ENCODE results near the gene GKN1.

GKN1 gene

GRCh38 chr2:68964282-68964681 is 10.2 kb upstream of the GKN1 start:
- no peak for DNase-seq

GRCh38 chr2:68968221-68968620 is 6.2 kb upstream of the GKN1 start:
- DNase-seq = no peak

DNA sequence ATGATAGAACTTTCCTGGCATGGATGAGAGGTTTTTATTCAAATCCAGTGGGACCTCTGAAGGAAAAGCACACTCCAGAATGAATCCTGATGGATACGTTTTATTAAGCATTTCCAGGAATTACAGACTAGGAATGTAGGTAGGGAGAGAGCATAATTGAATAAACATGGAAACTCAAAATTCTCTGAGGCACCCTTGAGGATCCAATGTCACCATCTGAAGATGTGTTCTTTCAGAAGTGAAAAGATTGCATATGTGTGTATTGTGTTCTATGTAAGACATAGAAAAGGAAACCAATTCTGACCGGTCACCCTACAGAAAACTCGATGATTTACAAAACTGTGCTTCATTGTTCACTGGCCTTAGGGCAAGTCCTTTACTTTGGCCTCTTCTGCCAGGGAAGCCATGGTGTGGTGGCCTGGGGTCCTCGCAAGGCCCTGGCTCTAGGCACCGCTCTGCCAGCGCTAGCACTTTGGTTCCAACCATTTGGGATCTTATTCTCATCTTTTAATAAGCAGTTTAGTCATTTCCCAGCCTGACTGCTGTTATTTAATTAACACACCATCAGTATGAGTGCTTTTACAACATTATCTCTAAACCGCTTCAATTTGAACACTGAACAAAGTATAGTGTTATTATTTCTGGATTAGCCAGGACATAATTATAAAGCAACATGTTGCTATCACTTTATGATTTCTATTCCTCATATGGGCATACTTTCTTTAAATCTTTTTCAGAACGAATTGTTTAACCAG is 4.5 kb upstream of the GKN1 start:
- DNase-seq = no peak

- no peak for DNase-seq
These were observed 3.7 kb upstream of the GKN1 start for GRCh38 chr2:68970566-68971265.

DNA sequence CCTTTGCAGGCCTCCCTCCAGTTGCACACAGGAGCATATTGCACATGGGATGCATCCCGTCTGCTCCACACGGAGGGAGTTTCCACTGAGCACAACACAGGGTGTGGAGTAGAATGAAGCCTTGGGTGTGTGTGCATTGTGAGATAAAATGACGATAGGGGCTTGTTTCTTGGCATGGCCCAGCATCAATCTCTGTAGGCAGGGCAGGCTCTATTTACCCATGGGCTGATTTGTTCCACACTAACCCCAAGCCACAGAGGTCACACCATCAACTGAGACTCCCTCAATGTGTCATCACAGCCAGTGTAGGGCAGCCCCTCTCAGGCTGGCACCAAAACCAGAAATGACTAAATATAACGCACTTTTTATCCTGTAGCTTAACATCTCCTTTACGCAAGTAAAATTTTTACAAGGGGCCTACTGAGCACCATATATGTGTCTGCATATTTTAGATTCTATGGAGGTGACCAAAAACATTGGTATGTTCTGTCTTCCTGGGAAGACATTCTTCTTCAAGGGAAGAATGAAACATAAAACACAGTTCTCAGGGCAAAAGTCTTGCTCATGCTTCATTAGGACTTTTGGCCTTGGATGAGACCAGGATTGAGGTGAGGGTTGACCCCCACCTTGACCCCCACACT is 2.7 kb upstream of the GKN1 start:
- no peak for DNase-seq

GRCh38 chr2:68974946-68975665 is 670 bp downstream of the GKN1 start:
- no peak for DNase-seq

GRCh38 chr2:68975844-68976243 is 1.4 kb downstream of the GKN1 start:
- no peak for DNase-seq

DNA sequence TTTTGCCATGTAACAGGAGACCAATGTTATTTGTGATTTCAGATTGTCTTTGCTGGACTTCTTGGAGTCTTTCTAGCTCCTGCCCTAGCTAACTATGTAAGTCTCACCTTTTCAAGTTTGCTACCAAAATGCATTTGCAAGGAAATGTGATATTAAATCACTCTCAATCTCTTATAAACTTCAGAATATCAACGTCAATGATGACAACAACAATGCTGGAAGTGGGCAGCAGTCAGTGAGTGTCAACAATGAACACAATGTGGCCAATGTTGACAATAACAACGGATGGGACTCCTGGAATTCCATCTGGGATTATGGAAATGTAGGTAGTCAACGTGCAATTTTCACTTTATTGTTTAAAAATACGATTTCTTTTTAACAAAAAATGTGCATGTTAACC is 3.0 kb downstream of the GKN1 start:
- DNase-seq = no peak

DNA sequence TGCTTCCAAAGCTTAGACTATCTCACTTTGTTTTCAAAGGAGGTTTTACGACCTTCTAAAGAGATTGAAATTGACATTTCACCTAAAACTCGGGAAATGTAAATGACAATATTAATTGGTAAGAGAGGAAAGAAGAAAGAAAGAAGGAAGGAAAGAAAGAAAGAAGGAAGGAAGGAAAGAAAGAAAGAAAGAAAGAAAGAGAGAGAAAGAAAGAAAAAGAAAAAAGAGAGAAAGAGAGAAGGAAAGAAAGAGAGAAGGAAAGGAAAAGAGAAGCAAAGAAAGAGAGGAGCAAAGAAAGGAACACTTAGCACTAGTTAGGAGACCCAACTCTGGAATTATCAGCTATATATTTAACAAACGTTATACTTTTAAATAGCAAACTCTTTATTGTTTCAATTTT is 3.7 kb downstream of the GKN1 start:
- no peak for DNase-seq

DNA sequence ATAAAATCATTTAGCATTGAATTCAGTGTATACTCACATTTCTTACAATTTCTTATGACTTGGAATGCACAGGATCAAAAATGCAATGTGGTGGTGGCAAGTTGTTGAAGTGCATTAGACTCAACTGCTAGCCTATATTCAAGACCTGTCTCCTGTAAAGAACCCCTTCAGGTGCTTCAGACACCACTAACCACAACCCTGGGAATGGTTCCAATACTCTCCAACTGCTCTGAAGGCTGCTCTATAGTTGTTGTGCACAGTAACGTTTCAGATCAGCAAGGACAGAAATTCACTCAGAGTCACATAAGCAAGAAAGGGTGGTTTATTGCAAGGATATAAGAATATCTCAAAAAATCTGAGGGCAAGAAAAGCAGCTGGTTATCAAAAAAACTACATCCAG is 6.5 kb downstream of the GKN1 start:
- no peak for DNase-seq

- DNase-seq = no peak
These were observed 12.6 kb downstream of the GKN1 start for GRCh38 chr2:68987021-68987503.

GRCh38 chr2:68989035-68989434 is 14.6 kb downstream of the GKN1 start:
- DNase-seq = no peak

- DNase-seq = no peak
These were observed 17.9 kb downstream of the GKN1 start for GRCh38 chr2:68992341-68992740.

- DNase-seq = no peak
These were observed 18.5 kb downstream of the GKN1 start for GRCh38 chr2:68992933-68993332.

DNA sequence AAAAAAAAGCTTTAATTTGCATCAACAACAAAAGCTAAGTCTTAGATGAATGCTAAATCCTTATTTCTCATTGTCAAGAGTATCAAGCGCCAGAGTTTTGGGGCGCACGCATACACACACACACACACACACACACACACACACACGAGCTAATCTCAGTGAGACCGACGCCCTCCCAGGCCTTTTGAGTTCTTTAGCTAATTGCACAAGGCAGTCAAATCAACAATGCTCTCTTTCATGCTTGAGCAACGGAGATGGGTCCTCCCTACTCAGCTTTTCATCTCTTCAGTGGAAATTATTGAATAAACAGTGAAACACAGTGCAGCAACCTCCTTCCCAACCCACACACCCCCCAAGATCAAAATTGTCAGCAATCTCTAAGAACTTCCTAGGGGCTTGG is 19.2 kb downstream of the GKN1 start:
- DNase-seq = peak; percentile 54

- DNase-seq = no peak
These were observed 20.4 kb downstream of the GKN1 start for GRCh38 chr2:68994864-68995263.

DNA sequence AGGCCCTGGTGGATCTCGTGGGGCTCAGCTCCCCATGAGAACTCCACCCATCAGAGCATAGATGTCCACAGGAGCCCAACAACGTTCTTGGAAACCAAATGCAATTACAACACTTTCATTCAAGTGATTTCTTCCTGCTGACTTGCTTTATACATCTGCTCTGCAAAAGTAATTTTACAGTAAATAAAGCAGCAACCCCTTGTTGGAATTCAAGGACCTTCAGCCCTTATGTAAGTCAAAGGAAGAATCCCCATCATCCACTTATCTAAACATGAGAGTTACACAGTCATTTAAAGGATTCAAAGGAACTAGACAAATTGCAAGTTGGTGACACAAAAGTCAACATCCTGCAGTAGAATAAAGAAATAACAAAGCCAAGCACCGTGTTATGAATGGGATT is 21.5 kb downstream of the GKN1 start:
- no peak for DNase-seq

- no peak for DNase-seq
These were observed 23.0 kb downstream of the GKN1 start for GRCh38 chr2:68997401-68997800.

GRCh38 chr2:69001879-69002278 is 27.4 kb downstream of the GKN1 start:
- DNase-seq = no peak

DNA sequence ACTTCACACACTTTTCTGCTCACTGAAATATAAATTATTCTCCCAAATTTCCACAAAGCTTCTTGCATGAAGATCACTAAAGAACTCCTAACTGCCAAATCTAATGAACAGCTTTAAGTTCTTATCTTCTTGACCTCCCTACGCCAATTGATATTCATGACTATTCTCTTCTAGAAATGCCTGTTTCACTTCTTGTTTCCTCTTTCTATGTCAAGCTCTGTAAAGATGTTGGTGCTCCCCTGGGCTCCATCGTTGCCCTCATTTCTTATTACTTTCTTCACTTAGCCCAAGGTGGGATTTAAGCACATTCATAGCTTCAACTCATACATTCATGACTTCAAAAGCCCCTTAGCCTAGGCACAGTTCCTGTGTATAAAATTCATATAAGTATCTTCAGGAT is 29.3 kb downstream of the GKN1 start:
- DNase-seq = no peak

DNA sequence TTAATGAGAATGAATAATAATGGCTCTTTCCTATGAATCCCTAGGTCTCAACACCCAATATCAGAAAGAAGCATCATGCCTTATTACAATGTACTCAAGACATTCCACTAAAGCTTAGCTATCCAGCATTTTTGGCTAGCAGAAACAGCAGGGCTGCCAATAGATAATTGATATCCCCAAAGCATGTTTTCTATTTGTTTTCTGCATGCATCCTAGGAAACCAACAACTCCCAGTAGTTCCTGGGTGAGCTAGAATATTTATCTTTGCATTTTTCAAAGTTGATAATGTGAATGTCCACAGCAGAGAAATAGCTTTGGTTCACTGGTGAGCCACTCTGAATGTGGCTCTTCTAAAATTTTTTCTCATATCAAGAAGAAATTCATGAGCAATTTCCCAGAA is 32.7 kb downstream of the GKN1 start:
- no peak for DNase-seq

GRCh38 chr2:69007603-69008002 is 33.2 kb downstream of the GKN1 start:
- no peak for DNase-seq

GRCh38 chr2:69010437-69011194 is 36.2 kb downstream of the GKN1 start:
- no peak for DNase-seq
